Loucy (cell line): ENCODE data around the gene ADCY6.

Source experiments
- EZH2phosphoT487 ChIP-seq: fragments of 200-600 bp; IDR thresholded peaks from 2 replicates; pipeline ENCODE4 v1.6.1; 2018; ENCODE audit warnings: antibody characterized with exemption, mild to moderate bottlenecking, moderate library complexity, borderline replicate concordance
- TF ChIP-seq, protein P1 (sequence below): fragments of 200-600 bp; sonication (generic); conservative IDR thresholded peaks from 2 replicates; pipeline ENCODE4 v1.5.1; 2014; ENCODE audit warnings: mild to moderate bottlenecking, antibody characterized with exemption, low read length

- TF ChIP-seq, protein P1, sequence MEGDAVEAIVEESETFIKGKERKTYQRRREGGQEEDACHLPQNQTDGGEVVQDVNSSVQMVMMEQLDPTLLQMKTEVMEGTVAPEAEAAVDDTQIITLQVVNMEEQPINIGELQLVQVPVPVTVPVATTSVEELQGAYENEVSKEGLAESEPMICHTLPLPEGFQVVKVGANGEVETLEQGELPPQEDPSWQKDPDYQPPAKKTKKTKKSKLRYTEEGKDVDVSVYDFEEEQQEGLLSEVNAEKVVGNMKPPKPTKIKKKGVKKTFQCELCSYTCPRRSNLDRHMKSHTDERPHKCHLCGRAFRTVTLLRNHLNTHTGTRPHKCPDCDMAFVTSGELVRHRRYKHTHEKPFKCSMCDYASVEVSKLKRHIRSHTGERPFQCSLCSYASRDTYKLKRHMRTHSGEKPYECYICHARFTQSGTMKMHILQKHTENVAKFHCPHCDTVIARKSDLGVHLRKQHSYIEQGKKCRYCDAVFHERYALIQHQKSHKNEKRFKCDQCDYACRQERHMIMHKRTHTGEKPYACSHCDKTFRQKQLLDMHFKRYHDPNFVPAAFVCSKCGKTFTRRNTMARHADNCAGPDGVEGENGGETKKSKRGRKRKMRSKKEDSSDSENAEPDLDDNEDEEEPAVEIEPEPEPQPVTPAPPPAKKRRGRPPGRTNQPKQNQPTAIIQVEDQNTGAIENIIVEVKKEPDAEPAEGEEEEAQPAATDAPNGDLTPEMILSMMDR: no peak
- TF ChIP-seq EZH2phosphoT487: no peak
Observed at GRCh38 chr12:48832321-48833060, 43.6 kb upstream of the ADCY6 start.
